Prostate gland (tissue), 2 donors: ENCODE results near the gene SFT2D2. TPM values are rescaled to one million over a fixed set of nuclear protein-coding genes. Genes with fewer than 3 reads are reported as not detected.

Experiments used
- DNase-seq: peaks from one replicate; pipeline ENCODE4 v3.0.0-alpha.2; 2019; ENCODE audit warnings: low spot score
- H3K27ac ChIP-seq, 2 donors: fragments of 200-600 bp; sonication (generic); 2 replicates each; pipeline ENCODE4 v1.5.1; 2017 to 2019
- H3K27me3 ChIP-seq: fragments of 200-600 bp; sonication (generic); replicated peaks from 2 replicates; pipeline ENCODE4 v1.5.1; 2019; ENCODE audit not compliant: insufficient read depth
- H3K36me3 ChIP-seq, 2 donors: fragments of 200-600 bp; sonication (generic); 1 replicate in 1 of 2; 2 replicates in 1 of 2; pipeline versions ENCODE4 v1.5.1 to v1.8.1; 2017 to 2019
- H3K4me1 ChIP-seq: fragments of 200-600 bp; sonication (generic); replicated peaks from 2 replicates; pipeline ENCODE4 v1.5.1; 2019
- H3K4me3 ChIP-seq, 2 donors: fragments of 200-600 bp; sonication (generic); 2 replicates each; pipeline ENCODE4 v1.5.1; 2017 to 2019
- H3K9me3 ChIP-seq: fragments of 200-600 bp; sonication (generic); 2 replicates; pipeline ENCODE4 v1.5.1; 2017
- CTCF ChIP-seq, 4 experiments: fragments of 200-600 bp in 2 of 4; fragments of 450-650 bp in 2 of 4; sonication (generic) in 2 of 4; IDR thresholded peaks; 1 replicate in 3 of 4; 2 replicates in 1 of 4; pipeline ENCODE4 v1.5.1; 2016 to 2019; ENCODE audit warnings: antibody characterized with exemption in 4 of 4, mild to moderate bottlenecking in 2 of 4, moderate library complexity in 2 of 4
- POLR2A ChIP-seq: fragments of 450-650 bp; IDR thresholded peaks from one replicate; pipeline ENCODE4 v1.6.1; 2016; ENCODE audit warnings: antibody characterized with exemption, mild to moderate bottlenecking
- POLR2AphosphoS5 ChIP-seq: sonication (generic); formaldehyde crosslinking; IDR thresholded peaks from one replicate; pipeline ENCODE4 v1.6.1; 2017; ENCODE audit warnings: antibody characterized with exemption
- WGBS: methylation state at CpG from one replicate; pipeline ENCODE4 v1.1.5; 2018; 5-methylcytosine and 5-hydroxymethylcytosine counted together
- intact Hi-C: fragments of 100-400 bp; cut with DNase I; formaldehyde crosslinking; loops from one replicate; pipeline ENCODE4 v1.14.2; 2022
- total RNA-seq, 2 donors: library from RNA; depleted of rRNA; stranded (reverse); fragments of >200 nt; gene quantifications; one replicate each; pipeline ENCODE4 v1.1.0, GENCODE V29; 2016

SFT2D2 gene
- total RNA-seq, result 10 to 100 TPM; 44.1 to 76.8 TPM

- Histone ChIP-seq H3K4me1 (no peaks in the 10 kb centered on the region), H3K4me3 (peak within 1 kb of the TSS; percentile 73 to 82), H3K27ac (peak within 1 kb of the TSS; percentile 75 to 88), H3K36me3 (no peaks in the 10 kb centered on the region), H3K9me3 (no peaks in the 10 kb centered on the region), H3K27me3 (no peaks in the 10 kb centered on the region)
- peak; percentile 77 for DNase-seq
- WGBS, result 2% methylated on average over 58 of the region's 58 CpGs
- intact Hi-C loops, result no loop called here
- TF ChIP-seq POLR2AphosphoS5 (peak; percentile 66), POLR2A (peak; percentile 85), CTCF (IDR thresholded peaks at IDR 0.05) (peak in 1 of 4 experiments; percentile 16)
Measured at GRCh38 chr1:168225476-168226190, at the start of gene SFT2D2. TSS of gene SFT2D2 (plus strand) at chr1:168226004. CDS start at chr1:168226080, 76 bp downstream.

GRCh38 chr1:168178227-168178637, 47.6 kb upstream of the SFT2D2 start:
- Histone ChIP-seq H3K27ac (peak overlapping the region; percentile 86 to 87), H3K4me1 (peaks cover 7% of the 10 kb centered on the region), H3K27me3 (no peaks in the 10 kb centered on the region), H3K4me3 (peak overlapping the region; percentile 67 to 69), H3K9me3 (no peaks in the 10 kb centered on the region), H3K36me3 (no peaks in the 10 kb centered on the region)
- intact Hi-C loops, result loop anchor here (2.0 kb wide), 1 partner anchor 241 kb away; the partner anchor contains the start of genes DCAF6 and MPC2
- 76% methylated on average over 5 of the region's 5 CpGs for WGBS
- TF ChIP-seq CTCF (IDR thresholded peaks at IDR 0.05), result no peak
- no peak for DNase-seq

- Histone ChIP-seq H3K4me1 (peaks cover 7% of the 10 kb centered on the region), H3K27me3 (no peaks in the 10 kb centered on the region), H3K4me3 (peak within 1 kb of the TSS; percentile 67 to 69), H3K36me3 (no peaks in the 10 kb centered on the region), H3K27ac (peak within 1 kb of the TSS; percentile 86 to 87), H3K9me3 (no peaks in the 10 kb centered on the region)
- intact Hi-C loops, result loop anchor here (2.0 kb wide), 1 partner anchor 242 kb away; the partner anchor contains the start of genes DCAF6 and MPC2
- peak; percentile 93 for DNase-seq
- TF ChIP-seq CTCF (IDR thresholded peaks at IDR 0.05) (peak; percentile 74 to 88 (median 78)), POLR2A (peak; percentile 74), POLR2AphosphoS5 (peak; percentile 97)
- WGBS, result under 1% methylated on average over 52 of the region's 56 CpGs
Measured at GRCh38 chr1:168178638-168179437, 47.0 kb upstream of the SFT2D2 start, which contains the start of gene TIPRL. TSS of gene TIPRL (plus strand) at chr1:168178962. CDS start at chr1:168179078, 116 bp downstream.

- peak overlapping the region; percentile 86 to 87 for H3K27ac ChIP-seq
- no peaks in the 10 kb centered on the region for H3K36me3 ChIP-seq
- no peaks in the 10 kb centered on the region for H3K27me3 ChIP-seq
- H3K4me1 ChIP-seq, result peaks cover 7% of the 10 kb centered on the region
- H3K9me3 ChIP-seq, result no peaks in the 10 kb centered on the region
- 3% methylated on average over 20 of the region's 20 CpGs for WGBS
- H3K4me3 ChIP-seq, result peak overlapping the region; percentile 67 to 69
- no peak for DNase-seq
- TF ChIP-seq CTCF (IDR thresholded peaks at IDR 0.05) (no peak), POLR2AphosphoS5 (no peak), POLR2A (no peak)
- intact Hi-C loops, result loop anchor here (2.0 kb wide), 1 partner anchor 243 kb away; the partner anchor contains the start of genes DCAF6 and MPC2
Measured at GRCh38 chr1:168179438-168180147, 46.2 kb upstream of the SFT2D2 start.
